Body of pancreas (tissue), 4 donors: ENCODE measurements around the gene KLK4.

ENCODE experiments used
- POLR2A ChIP-seq, 3 donors: fragments of 450-650 bp; IDR thresholded peaks; one replicate each; pipeline ENCODE4 v1.6.1; 2016; ENCODE audit warnings: antibody characterized with exemption in 3 of 3, mild to moderate bottlenecking in 2 of 3
- TF ChIP-seq, protein P1 (sequence below), 7 experiments: fragments of 450-650 bp in 4 of 7; fragments of 200-600 bp in 3 of 7; sonication (generic) in 3 of 7; IDR thresholded peaks; one replicate each; pipeline ENCODE4 v1.5.1; 2016 to 2019; ENCODE audit warnings: antibody characterized with exemption in 7 of 7

DNA sequence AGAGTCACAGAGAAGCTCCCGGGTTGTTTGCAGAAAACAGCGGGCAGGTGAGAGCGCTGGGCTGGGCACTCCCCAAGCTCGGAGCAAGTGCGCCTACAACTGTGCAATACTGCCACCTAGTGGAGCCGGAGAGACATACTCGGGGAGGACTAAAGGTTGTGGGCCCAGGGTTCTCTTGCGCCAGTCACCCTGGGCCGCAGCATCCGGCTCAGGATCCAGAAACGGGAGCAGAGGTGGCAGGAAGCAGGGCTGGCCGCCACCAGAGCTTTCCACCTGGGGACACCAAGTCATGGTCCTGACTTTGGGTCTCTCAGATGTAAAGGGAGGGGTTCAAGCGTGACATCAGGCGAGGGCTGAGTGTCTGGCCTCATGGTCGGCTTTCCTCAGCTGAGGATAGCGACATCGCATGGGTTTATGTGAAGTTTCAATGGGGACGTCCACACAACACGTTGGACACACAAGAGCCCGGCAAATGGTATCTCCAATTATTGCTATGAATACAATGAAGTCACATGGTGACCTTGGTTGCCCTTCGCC is 11.2 kb upstream of the KLK4 start:
- TF ChIP-seq, protein P1, sequence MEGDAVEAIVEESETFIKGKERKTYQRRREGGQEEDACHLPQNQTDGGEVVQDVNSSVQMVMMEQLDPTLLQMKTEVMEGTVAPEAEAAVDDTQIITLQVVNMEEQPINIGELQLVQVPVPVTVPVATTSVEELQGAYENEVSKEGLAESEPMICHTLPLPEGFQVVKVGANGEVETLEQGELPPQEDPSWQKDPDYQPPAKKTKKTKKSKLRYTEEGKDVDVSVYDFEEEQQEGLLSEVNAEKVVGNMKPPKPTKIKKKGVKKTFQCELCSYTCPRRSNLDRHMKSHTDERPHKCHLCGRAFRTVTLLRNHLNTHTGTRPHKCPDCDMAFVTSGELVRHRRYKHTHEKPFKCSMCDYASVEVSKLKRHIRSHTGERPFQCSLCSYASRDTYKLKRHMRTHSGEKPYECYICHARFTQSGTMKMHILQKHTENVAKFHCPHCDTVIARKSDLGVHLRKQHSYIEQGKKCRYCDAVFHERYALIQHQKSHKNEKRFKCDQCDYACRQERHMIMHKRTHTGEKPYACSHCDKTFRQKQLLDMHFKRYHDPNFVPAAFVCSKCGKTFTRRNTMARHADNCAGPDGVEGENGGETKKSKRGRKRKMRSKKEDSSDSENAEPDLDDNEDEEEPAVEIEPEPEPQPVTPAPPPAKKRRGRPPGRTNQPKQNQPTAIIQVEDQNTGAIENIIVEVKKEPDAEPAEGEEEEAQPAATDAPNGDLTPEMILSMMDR (IDR thresholded peaks at IDR 0.05), result peak; percentile 57 to 89 (median 83)
- TF ChIP-seq POLR2A (IDR thresholded peaks at IDR 0.05), result no peak
